ENCODE data around the gene HTR2B.

The HTR2B gene

DNA sequence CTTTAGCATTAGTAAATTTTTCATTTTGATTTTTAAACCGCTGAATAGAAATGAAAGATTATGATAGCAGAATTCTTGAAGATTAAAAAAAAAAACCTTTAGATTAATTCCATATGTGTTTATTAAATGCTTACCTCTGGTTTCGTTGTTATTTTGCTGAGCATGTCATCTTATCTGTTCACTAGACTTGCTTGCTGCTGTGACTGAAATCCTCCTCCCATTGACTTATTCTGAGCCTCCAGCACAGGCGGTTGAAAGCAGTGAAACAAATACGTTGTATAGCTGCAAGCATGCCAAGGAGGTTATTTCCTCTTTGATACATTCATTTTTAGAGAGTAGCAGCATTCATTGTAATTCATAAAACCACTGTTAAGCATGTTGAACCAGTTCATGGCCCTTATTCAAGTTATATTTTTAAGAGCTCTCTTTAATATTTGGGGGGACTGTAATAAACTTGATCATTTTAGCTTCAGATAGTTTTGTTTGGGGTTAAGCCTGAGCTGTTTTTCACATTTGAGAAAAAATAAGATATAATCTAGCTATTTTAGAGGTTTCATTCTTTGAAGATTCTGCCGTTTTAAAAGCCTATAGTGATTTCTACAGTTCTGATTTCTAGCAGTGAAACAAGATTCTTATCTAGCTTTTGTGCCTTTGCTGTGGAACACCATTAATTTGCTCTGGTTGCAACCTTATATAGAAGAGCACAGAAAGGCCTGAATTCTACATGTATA is at the start of gene HTR2B:
Gene HTR2B, minus strand, starts transcription at position 205 of the 731 bp plus-strand sequence. CDS start 1,278 bp downstream, outside the sequence.
- no peak within 1 kb of the TSS for H3K4me3 ChIP-seq (ENCODE audit: low read length)
- no peak within 1 kb of the TSS for H3K27ac ChIP-seq (ENCODE audit: low read length)
- no peaks in the 10 kb centered on the region for H3K36me3 ChIP-seq (ENCODE audit: control insufficient read depth, low read depth, low read length)
- peaks cover 19% of the 10 kb centered on the region for H3K4me1 ChIP-seq (ENCODE audit: control insufficient read depth, low read depth, low read length)
- no peaks in the 10 kb centered on the region for H3K9me3 ChIP-seq (ENCODE audit: control insufficient read depth, low read depth, low read length)
- H3K27me3 ChIP-seq (ENCODE audit: control insufficient read depth, insufficient read depth, low read length), result no peaks in the 10 kb centered on the region
- no peak within 1 kb of the TSS for H3K9ac ChIP-seq (ENCODE audit: low read length)

DNA sequence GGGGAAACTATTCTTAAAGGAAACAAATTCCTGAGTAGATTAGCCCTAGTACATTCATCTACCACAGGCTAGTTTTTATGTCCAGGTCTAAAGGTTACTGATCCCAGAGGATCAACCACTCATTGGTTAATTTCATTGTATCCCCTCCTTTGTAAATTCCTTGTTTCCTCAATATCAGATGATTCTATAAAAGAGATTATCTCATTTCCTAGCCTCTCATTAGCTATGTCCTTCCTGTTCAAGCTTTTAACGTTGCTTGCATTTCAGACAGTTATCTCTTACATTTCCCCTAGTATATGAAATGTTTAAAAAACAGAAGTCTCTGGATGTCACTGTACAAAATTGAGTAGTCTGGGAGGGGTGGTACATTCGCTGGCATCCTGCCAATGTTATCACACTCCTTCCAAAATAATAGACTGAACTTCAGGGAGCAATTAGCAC is 49.4 kb upstream of the HTR2B start:
- Histone ChIP-seq H3K4me1 (ENCODE audit: control insufficient read depth, low read depth, low read length) (no peaks in the 10 kb centered on the region), H3K36me3 (ENCODE audit: control insufficient read depth, low read depth, low read length) (peaks cover 43% of the 10 kb centered on the region), H3K9me3 (ENCODE audit: control insufficient read depth, low read depth, low read length) (no peaks in the 10 kb centered on the region), H3K9ac (ENCODE audit: low read length) (no peak overlapping the region), H3K27ac (ENCODE audit: low read length) (no peak overlapping the region), H3K27me3 (ENCODE audit: control insufficient read depth, insufficient read depth, low read length) (no peaks in the 10 kb centered on the region), H3K4me3 (ENCODE audit: low read length) (no peak overlapping the region)

- Histone ChIP-seq H3K4me1 (ENCODE audit: control insufficient read depth, low read depth, low read length) (no peaks in the 10 kb centered on the region), H3K9me3 (ENCODE audit: control insufficient read depth, low read depth, low read length) (no peaks in the 10 kb centered on the region), H3K27me3 (ENCODE audit: control insufficient read depth, insufficient read depth, low read length) (no peaks in the 10 kb centered on the region), H3K36me3 (ENCODE audit: control insufficient read depth, low read depth, low read length) (peaks cover 55% of the 10 kb centered on the region), H3K4me3 (ENCODE audit: low read length) (no peak overlapping the region), H3K27ac (ENCODE audit: low read length) (no peak overlapping the region), H3K9ac (ENCODE audit: low read length) (no peak overlapping the region)
Observed at GRCh38 chr2:231172025-231172424, 47.2 kb upstream of the HTR2B start.

DNA sequence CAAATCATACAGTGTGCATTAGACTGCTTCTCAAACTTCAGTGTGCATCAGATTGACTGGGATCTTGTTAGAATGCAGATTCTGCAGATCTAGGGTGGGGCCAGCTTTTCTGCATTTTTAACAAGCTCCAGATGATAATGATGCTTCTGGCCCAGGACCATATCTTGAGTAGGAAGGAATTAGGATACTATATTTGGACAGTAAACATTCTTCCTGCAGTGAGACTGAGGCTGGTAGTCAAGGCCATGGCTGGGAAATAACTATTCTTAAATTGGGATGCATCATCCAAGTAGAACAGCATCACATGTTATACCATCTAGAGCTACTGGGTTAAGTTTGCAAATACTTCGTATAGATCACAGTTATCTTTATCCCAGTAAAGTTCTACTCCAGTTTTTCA is 45.2 kb upstream of the HTR2B start:
- no peaks in the 10 kb centered on the region for H3K9me3 ChIP-seq (ENCODE audit: control insufficient read depth, low read depth, low read length)
- H3K36me3 ChIP-seq (ENCODE audit: control insufficient read depth, low read depth, low read length), result peaks cover 75% of the 10 kb centered on the region
- no peak overlapping the region for H3K4me3 ChIP-seq (ENCODE audit: low read length)
- H3K27ac ChIP-seq (ENCODE audit: low read length), result no peak overlapping the region
- no peak overlapping the region for H3K9ac ChIP-seq (ENCODE audit: low read length)
- no peaks in the 10 kb centered on the region for H3K27me3 ChIP-seq (ENCODE audit: control insufficient read depth, insufficient read depth, low read length)
- no peaks in the 10 kb centered on the region for H3K4me1 ChIP-seq (ENCODE audit: control insufficient read depth, low read depth, low read length)

DNA sequence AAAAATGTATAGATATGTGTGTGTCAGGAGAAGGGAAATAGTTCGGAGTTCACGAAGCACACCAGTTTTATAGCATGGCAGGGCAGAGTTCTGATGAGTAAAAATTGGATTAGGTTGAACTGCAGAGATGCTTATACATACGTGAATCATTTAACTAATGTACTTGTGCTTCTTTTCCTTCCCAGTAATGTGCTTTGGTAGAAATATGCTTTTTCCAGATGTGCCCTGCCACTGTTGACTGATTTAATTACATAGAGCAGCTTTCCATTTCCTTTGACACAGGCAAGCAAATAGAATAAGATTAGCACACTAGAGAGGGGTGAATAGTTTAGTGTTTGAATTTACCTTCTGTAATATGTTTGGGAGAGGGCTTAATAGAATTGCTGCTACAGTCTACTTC is 44.6 kb upstream of the HTR2B start:
- Histone ChIP-seq H3K9me3 (ENCODE audit: control insufficient read depth, low read depth, low read length) (no peaks in the 10 kb centered on the region), H3K27me3 (ENCODE audit: control insufficient read depth, insufficient read depth, low read length) (no peaks in the 10 kb centered on the region), H3K4me1 (ENCODE audit: control insufficient read depth, low read depth, low read length) (no peaks in the 10 kb centered on the region), H3K27ac (ENCODE audit: low read length) (no peak overlapping the region), H3K4me3 (ENCODE audit: low read length) (no peak overlapping the region), H3K9ac (ENCODE audit: low read length) (no peak overlapping the region), H3K36me3 (ENCODE audit: control insufficient read depth, low read depth, low read length) (peaks cover 76% of the 10 kb centered on the region)

DNA sequence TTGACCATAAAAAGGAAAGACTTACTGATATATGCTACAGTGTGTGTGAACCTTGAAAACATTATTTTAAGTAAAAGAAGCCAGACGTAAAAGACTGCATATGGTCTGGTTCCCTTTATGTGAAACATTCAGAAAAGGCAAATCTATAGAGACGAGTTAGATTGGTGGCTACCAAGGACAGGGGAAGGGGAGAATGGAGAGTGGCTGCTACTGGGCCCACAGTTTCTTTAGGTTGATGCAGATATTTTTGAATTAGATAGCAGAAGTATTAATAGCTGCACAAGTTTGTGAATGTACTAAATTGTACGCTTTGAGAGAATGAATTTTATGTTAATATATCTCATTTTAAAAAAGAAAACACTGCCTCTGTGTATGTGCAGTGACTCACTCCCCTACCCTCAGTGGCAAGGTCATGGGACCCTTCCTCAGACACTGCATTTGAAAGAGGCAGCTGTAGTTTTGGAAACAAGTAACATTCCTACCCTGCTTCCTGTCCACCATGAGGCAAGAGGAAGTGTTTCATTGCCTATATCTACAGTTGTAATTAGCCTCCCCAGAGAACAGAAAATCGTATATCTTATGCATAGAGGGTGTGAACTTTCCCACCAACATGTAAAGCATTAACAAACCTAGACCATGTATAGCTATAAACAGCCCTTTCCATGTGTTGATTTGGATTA is 43.8 kb upstream of the HTR2B start:
- H3K36me3 ChIP-seq (ENCODE audit: control insufficient read depth, low read depth, low read length), result peaks cover 75% of the 10 kb centered on the region
- no peak overlapping the region for H3K4me3 ChIP-seq (ENCODE audit: low read length)
- no peaks in the 10 kb centered on the region for H3K9me3 ChIP-seq (ENCODE audit: control insufficient read depth, low read depth, low read length)
- no peaks in the 10 kb centered on the region for H3K27me3 ChIP-seq (ENCODE audit: control insufficient read depth, insufficient read depth, low read length)
- no peaks in the 10 kb centered on the region for H3K4me1 ChIP-seq (ENCODE audit: control insufficient read depth, low read depth, low read length)
- no peak overlapping the region for H3K27ac ChIP-seq (ENCODE audit: low read length)
- no peak overlapping the region for H3K9ac ChIP-seq (ENCODE audit: low read length)

GRCh38 chr2:231167745-231168459 is 43.1 kb upstream of the HTR2B start:
- peaks cover 3% of the 10 kb centered on the region for H3K4me1 ChIP-seq (ENCODE audit: control insufficient read depth, low read depth, low read length)
- H3K27me3 ChIP-seq (ENCODE audit: control insufficient read depth, insufficient read depth, low read length), result no peaks in the 10 kb centered on the region
- no peak overlapping the region for H3K9ac ChIP-seq (ENCODE audit: low read length)
- H3K9me3 ChIP-seq (ENCODE audit: control insufficient read depth, low read depth, low read length), result no peaks in the 10 kb centered on the region
- H3K36me3 ChIP-seq (ENCODE audit: control insufficient read depth, low read depth, low read length), result peaks cover 75% of the 10 kb centered on the region
- no peak overlapping the region for H3K27ac ChIP-seq (ENCODE audit: low read length)
- no peak overlapping the region for H3K4me3 ChIP-seq (ENCODE audit: low read length)

DNA sequence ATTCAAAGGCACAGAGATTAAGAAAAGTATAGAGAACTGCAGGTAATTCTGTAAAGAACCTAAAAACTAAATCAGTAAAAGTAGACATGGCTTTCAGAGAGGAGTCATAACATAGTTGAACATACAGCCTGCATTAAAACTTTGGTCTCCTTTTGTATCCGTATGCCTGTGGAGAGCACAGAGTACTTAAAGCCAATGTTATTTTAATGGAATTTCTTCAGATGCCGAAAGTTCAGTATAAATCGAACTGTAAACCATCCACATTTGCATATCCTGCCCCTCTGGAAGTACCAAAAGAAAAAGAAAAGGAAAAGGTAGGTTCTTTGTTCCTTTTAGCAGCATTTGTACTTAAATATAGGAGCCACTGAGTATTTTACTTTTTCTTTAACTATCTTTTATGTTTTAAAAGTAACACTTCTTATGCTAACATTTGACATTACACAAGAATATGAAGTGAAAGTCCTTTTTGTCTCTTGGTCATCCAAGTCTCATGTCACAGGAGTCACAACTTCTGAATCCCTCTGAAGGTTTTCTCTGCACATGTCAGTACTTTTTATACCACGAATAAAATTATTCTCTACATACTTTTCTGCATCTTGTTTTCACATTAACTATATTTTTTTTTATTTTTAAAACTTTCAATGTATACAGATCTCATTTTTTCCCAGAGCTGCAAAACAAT is 38.7 kb upstream of the HTR2B start:
- Histone ChIP-seq H3K9ac (ENCODE audit: low read length) (no peak overlapping the region), H3K36me3 (ENCODE audit: control insufficient read depth, low read depth, low read length) (peaks cover 47% of the 10 kb centered on the region), H3K27me3 (ENCODE audit: control insufficient read depth, insufficient read depth, low read length) (no peaks in the 10 kb centered on the region), H3K4me1 (ENCODE audit: control insufficient read depth, low read depth, low read length) (peaks cover 8% of the 10 kb centered on the region), H3K27ac (ENCODE audit: low read length) (no peak overlapping the region), H3K4me3 (ENCODE audit: low read length) (no peak overlapping the region), H3K9me3 (ENCODE audit: control insufficient read depth, low read depth, low read length) (no peaks in the 10 kb centered on the region)

- Histone ChIP-seq H3K36me3 (ENCODE audit: control insufficient read depth, low read depth, low read length) (peaks cover 45% of the 10 kb centered on the region), H3K4me1 (ENCODE audit: control insufficient read depth, low read depth, low read length) (peaks cover 8% of the 10 kb centered on the region), H3K9me3 (ENCODE audit: control insufficient read depth, low read depth, low read length) (no peaks in the 10 kb centered on the region), H3K27ac (ENCODE audit: low read length) (no peak overlapping the region), H3K4me3 (ENCODE audit: low read length) (no peak overlapping the region), H3K27me3 (ENCODE audit: control insufficient read depth, insufficient read depth, low read length) (no peaks in the 10 kb centered on the region), H3K9ac (ENCODE audit: low read length) (no peak overlapping the region)
Observed at GRCh38 chr2:231163011-231163410, 38.2 kb upstream of the HTR2B start.

GRCh38 chr2:231161877-231162329 is 37.1 kb upstream of the HTR2B start:
- H3K4me3 ChIP-seq (ENCODE audit: low read length), result no peak overlapping the region
- H3K4me1 ChIP-seq (ENCODE audit: control insufficient read depth, low read depth, low read length), result peaks cover 8% of the 10 kb centered on the region
- H3K27me3 ChIP-seq (ENCODE audit: control insufficient read depth, insufficient read depth, low read length), result no peaks in the 10 kb centered on the region
- no peaks in the 10 kb centered on the region for H3K9me3 ChIP-seq (ENCODE audit: control insufficient read depth, low read depth, low read length)
- peaks cover 33% of the 10 kb centered on the region for H3K36me3 ChIP-seq (ENCODE audit: control insufficient read depth, low read depth, low read length)
- H3K9ac ChIP-seq (ENCODE audit: low read length), result no peak overlapping the region
- no peak overlapping the region for H3K27ac ChIP-seq (ENCODE audit: low read length)

GRCh38 chr2:231161252-231161839 is 36.5 kb upstream of the HTR2B start:
- Histone ChIP-seq H3K4me1 (ENCODE audit: control insufficient read depth, low read depth, low read length) (peaks cover 8% of the 10 kb centered on the region), H3K9me3 (ENCODE audit: control insufficient read depth, low read depth, low read length) (no peaks in the 10 kb centered on the region), H3K27me3 (ENCODE audit: control insufficient read depth, insufficient read depth, low read length) (no peaks in the 10 kb centered on the region), H3K9ac (ENCODE audit: low read length) (no peak overlapping the region), H3K4me3 (ENCODE audit: low read length) (no peak overlapping the region), H3K27ac (ENCODE audit: low read length) (no peak overlapping the region), H3K36me3 (ENCODE audit: control insufficient read depth, low read depth, low read length) (peaks cover 28% of the 10 kb centered on the region)
